Measurements from ENCODE around the gene ST6GALNAC5.

DNA sequence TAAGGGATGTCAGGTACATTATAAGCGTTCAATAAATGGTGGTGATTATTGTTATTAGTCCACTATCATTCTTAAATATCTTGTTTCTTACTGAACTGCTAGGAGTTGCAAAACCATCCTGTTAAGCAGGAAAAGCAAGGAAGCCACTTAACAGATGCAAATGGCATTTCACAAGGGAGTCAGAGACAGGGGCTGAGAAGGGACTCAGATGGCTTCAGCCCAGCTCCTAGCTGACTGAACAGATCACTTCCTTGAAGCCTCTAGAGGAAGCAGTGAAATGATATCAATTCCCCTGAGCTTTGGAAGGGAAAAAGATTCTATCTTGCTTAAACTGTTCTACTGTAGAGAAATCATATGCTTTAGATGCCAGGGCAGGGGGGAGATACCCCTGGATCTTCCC is 151.5 kb downstream of the ST6GALNAC5 start:
- no peak for TF ChIP-seq POLR2AphosphoS5 (IDR thresholded peaks at IDR 0.05)
- TF ChIP-seq POLR2A (IDR thresholded peaks at IDR 0.05): no peak
- TF ChIP-seq, protein P1, sequence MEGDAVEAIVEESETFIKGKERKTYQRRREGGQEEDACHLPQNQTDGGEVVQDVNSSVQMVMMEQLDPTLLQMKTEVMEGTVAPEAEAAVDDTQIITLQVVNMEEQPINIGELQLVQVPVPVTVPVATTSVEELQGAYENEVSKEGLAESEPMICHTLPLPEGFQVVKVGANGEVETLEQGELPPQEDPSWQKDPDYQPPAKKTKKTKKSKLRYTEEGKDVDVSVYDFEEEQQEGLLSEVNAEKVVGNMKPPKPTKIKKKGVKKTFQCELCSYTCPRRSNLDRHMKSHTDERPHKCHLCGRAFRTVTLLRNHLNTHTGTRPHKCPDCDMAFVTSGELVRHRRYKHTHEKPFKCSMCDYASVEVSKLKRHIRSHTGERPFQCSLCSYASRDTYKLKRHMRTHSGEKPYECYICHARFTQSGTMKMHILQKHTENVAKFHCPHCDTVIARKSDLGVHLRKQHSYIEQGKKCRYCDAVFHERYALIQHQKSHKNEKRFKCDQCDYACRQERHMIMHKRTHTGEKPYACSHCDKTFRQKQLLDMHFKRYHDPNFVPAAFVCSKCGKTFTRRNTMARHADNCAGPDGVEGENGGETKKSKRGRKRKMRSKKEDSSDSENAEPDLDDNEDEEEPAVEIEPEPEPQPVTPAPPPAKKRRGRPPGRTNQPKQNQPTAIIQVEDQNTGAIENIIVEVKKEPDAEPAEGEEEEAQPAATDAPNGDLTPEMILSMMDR (IDR thresholded peaks at IDR 0.05): no peak
